Hepatocyte (in vitro differentiated cells): ENCODE data around the gene IGLON5. TPM values are rescaled to one million over a fixed set of nuclear protein-coding genes. Genes with fewer than 3 reads are reported as not detected.

Experiments
- DNase-seq: peaks from one replicate; pipeline ENCODE4 v3.0.0-alpha.2; 2016; ENCODE audit warnings: low spot score
- H2AFZ ChIP-seq: fragments of 200-600 bp; sonication (generic); 2 replicates; pipeline ENCODE4 v1.6.0; 2016; ENCODE audit warnings: antibody characterized with exemption, mild to moderate bottlenecking
- H3K27ac ChIP-seq: fragments of 200-600 bp; sonication (generic); 2 replicates; pipeline ENCODE4 v1.5.1; 2016; ENCODE audit warnings: mild to moderate bottlenecking
- H3K27me3 ChIP-seq: fragments of 200-600 bp; sonication (generic); 2 replicates; pipeline ENCODE4 v1.6.1; 2016
- H3K36me3 ChIP-seq: fragments of 200-600 bp; sonication (generic); replicated peaks from 2 replicates; pipeline ENCODE4 v1.5.1; 2016; ENCODE audit warnings: low read depth; ENCODE audit not compliant: insufficient read depth
- H3K4me1 ChIP-seq: fragments of 200-600 bp; sonication (generic); 2 replicates; pipeline ENCODE4 v1.5.1; 2016; ENCODE audit warnings: mild to moderate bottlenecking, moderate library complexity; ENCODE audit not compliant: insufficient read depth
- H3K4me2 ChIP-seq: fragments of 200-600 bp; sonication (generic); 2 replicates; pipeline ENCODE4 v1.6.0; 2016
- H3K4me3 ChIP-seq: fragments of 200-600 bp; sonication (generic); 2 replicates; pipeline ENCODE4 v1.5.1; 2016; ENCODE audit warnings: mild to moderate bottlenecking
- H3K79me2 ChIP-seq: fragments of 200-600 bp; sonication (generic); 2 replicates; pipeline ENCODE4 v1.6.0; 2017; ENCODE audit warnings: mild to moderate bottlenecking
- H3K9me2 ChIP-seq: fragments of 200-600 bp; sonication (generic); replicated peaks from 2 replicates; pipeline ENCODE4 v1.6.0; 2017; ENCODE audit warnings: mild to moderate bottlenecking; ENCODE audit not compliant: insufficient read depth
- H3K9me3 ChIP-seq: fragments of 200-600 bp; sonication (generic); 2 replicates; pipeline ENCODE4 v1.5.1; 2016; ENCODE audit warnings: low read depth, mild to moderate bottlenecking
- H4K20me1 ChIP-seq: fragments of 200-600 bp; sonication (generic); 2 replicates; pipeline ENCODE4 v1.6.0; 2016; ENCODE audit warnings: mild to moderate bottlenecking; ENCODE audit not compliant: insufficient read depth, poor library complexity, severe bottlenecking
- CTCF ChIP-seq: fragments of 200-600 bp; sonication (generic); IDR thresholded peaks from 2 replicates; pipeline ENCODE4 v1.5.1; 2016; ENCODE audit warnings: antibody characterized with exemption, mild to moderate bottlenecking; ENCODE audit not compliant: poor library complexity
- EZH2 ChIP-seq: fragments of 200-600 bp; sonication (generic); IDR thresholded peaks from 2 replicates; pipeline ENCODE4 v1.6.1; 2016; ENCODE audit warnings: antibody characterized with exemption, mild to moderate bottlenecking, borderline replicate concordance
- EZH2phosphoT487 ChIP-seq: fragments of 200-600 bp; sonication (generic); IDR thresholded peaks from one replicate; pipeline ENCODE4 v1.6.1; 2018; ENCODE audit warnings: antibody characterized with exemption, mild to moderate bottlenecking, low read depth, moderate library complexity; ENCODE audit not compliant: unreplicated experiment, severe bottlenecking
- WGBS: methylation state at CpG from one replicate; pipeline ENCODE4 v1.1.6; 2016; ENCODE audit warnings: low lambda C conversion rate; ENCODE audit errors: missing lambda C conversion rate; 5-methylcytosine and 5-hydroxymethylcytosine counted together
- polyA plus RNA-seq: library from polyadenylated mRNA; unstranded; fragments of >200 nt; fragmentation: Nextera tagmentation; extraction: Ambion mirVana; gene quantifications from 2 replicates; pipeline ENCODE4 v1.2.1, GENCODE V29; 2016
- total RNA-seq: library from RNA; depleted of rRNA; stranded (reverse); fragments of >200 nt; gene quantifications from 2 replicates; pipeline ENCODE4 v1.2.3, GENCODE V29; 2014

The IGLON5 gene
- total and polyA plus RNA-seq, 2 experiments from 2014 or later, result 2.4 to 5.0 TPM

- Histone ChIP-seq H3K4me3 (no peak within 1 kb of the TSS), H3K36me3 (no peaks in the 10 kb centered on the region), H2AFZ (no peak within 1 kb of the TSS), H3K79me2 (no peaks in the 10 kb centered on the region), H3K4me1 (peaks cover 7% of the 10 kb centered on the region), H3K27me3 (no peaks in the 10 kb centered on the region), H4K20me1 (no peaks in the 10 kb centered on the region), H3K4me2 (no peak within 1 kb of the TSS), H3K9me3 (no peaks in the 10 kb centered on the region), H3K27ac (no peak within 1 kb of the TSS), H3K9me2 (no peaks in the 10 kb centered on the region)
- no peak for DNase-seq
- WGBS, result 67% methylated on average over 9 of the region's 9 CpGs
- TF ChIP-seq EZH2 (no peak), EZH2phosphoT487 (no peak), CTCF (no peak)
Observed at GRCh38 chr19:51372649-51373504, 61.4 kb downstream of the IGLON5 start, which contains the start of gene NKG7. Gene NKG7 (minus strand): TSS chr19:51372654. CDS start chr19:51372535, 119 bp downstream.

- H3K4me2 ChIP-seq, result no peak overlapping the region
- H3K79me2 ChIP-seq, result no peaks in the 10 kb centered on the region
- H3K4me1 ChIP-seq, result no peaks in the 10 kb centered on the region
- H3K36me3 ChIP-seq, result no peaks in the 10 kb centered on the region
- WGBS, result 87% methylated on average over 11 of the region's 11 CpGs
- no peak overlapping the region for H3K27ac ChIP-seq
- no peaks in the 10 kb centered on the region for H4K20me1 ChIP-seq
- no peaks in the 10 kb centered on the region for H3K27me3 ChIP-seq
- DNase-seq, result no peak
- no peaks in the 10 kb centered on the region for H3K9me3 ChIP-seq
- H3K9me2 ChIP-seq, result no peaks in the 10 kb centered on the region
- H2AFZ ChIP-seq, result no peak overlapping the region
- no peak overlapping the region for H3K4me3 ChIP-seq
- TF ChIP-seq EZH2phosphoT487 (no peak), EZH2 (no peak), CTCF (no peak)
Observed at GRCh38 chr19:51375504-51376221, 64.2 kb downstream of the IGLON5 start.

- Histone ChIP-seq H3K4me3 (no peak overlapping the region), H4K20me1 (no peaks in the 10 kb centered on the region), H3K27ac (no peak overlapping the region), H3K27me3 (no peaks in the 10 kb centered on the region), H2AFZ (no peak overlapping the region), H3K9me2 (no peaks in the 10 kb centered on the region), H3K4me1 (no peaks in the 10 kb centered on the region), H3K36me3 (no peaks in the 10 kb centered on the region), H3K9me3 (no peaks in the 10 kb centered on the region), H3K4me2 (no peak overlapping the region), H3K79me2 (no peaks in the 10 kb centered on the region)
- no peak for TF ChIP-seq EZH2phosphoT487
- TF ChIP-seq CTCF, result no peak
- no peak for TF ChIP-seq EZH2
- WGBS, result 89% methylated on average over 2 of the region's 2 CpGs
- DNase-seq, result no peak
Observed at GRCh38 chr19:51377422-51377821, 66.0 kb downstream of the IGLON5 start.
